Smooth muscle cell (in vitro differentiated cells): Measurements from ENCODE around the gene TRPV2. TPM values are rescaled to one million over a fixed set of nuclear protein-coding genes. Genes with fewer than 3 reads are reported as not detected.

Experiments
- DNase-seq: peaks from one replicate; lab custom pipeline; 2025; ENCODE audit not compliant: unreplicated experiment; lab: John Stamatoyannopoulos, UW
- H2AFZ ChIP-seq: fragments of 200-600 bp; sonication (generic); 2 replicates; pipeline ENCODE4 v1.6.0; 2016; ENCODE audit warnings: antibody characterized with exemption, low read depth, mild to moderate bottlenecking
- H3F3A ChIP-seq: fragments of 200-600 bp; sonication (generic); 2 replicates; pipeline ENCODE4 v1.6.0; 2017; ENCODE audit warnings: antibody characterized with exemption, low read depth
- H3K27ac ChIP-seq: fragments of 200-600 bp; sonication (generic); 2 replicates; pipeline ENCODE4 v1.5.1; 2016; ENCODE audit warnings: low read depth, mild to moderate bottlenecking
- H3K27me3 ChIP-seq: fragments of 200-600 bp; sonication (generic); 2 replicates; pipeline ENCODE4 v1.6.1; 2016; ENCODE audit warnings: low read depth, mild to moderate bottlenecking
- H3K36me3 ChIP-seq: fragments of 200-600 bp; sonication (generic); 2 replicates; pipeline ENCODE4 v1.5.1; 2016; ENCODE audit warnings: low read depth
- H3K4me1 ChIP-seq: fragments of 200-600 bp; sonication (generic); 2 replicates; pipeline ENCODE4 v1.5.1; 2016; ENCODE audit warnings: low read depth
- H3K4me2 ChIP-seq: fragments of 200-600 bp; sonication (generic); 2 replicates; pipeline ENCODE4 v1.6.0; 2016; ENCODE audit warnings: mild to moderate bottlenecking
- H3K4me3 ChIP-seq: fragments of 200-600 bp; sonication (generic); 2 replicates; pipeline ENCODE4 v1.5.1; 2016; ENCODE audit warnings: mild to moderate bottlenecking
- H3K79me2 ChIP-seq: fragments of 200-600 bp; sonication (generic); 2 replicates; pipeline ENCODE4 v1.6.0; 2016; ENCODE audit warnings: low read depth, mild to moderate bottlenecking
- H3K9ac ChIP-seq: fragments of 200-600 bp; sonication (generic); 2 replicates; pipeline ENCODE4 v1.6.0; 2016; ENCODE audit warnings: low read depth
- H3K9me3 ChIP-seq: fragments of 200-600 bp; sonication (generic); replicated peaks from 2 replicates; pipeline ENCODE4 v1.5.1; 2016; ENCODE audit warnings: low read depth
- H4K20me1 ChIP-seq: fragments of 200-600 bp; sonication (generic); 2 replicates; pipeline ENCODE4 v1.6.0; 2016; ENCODE audit warnings: low read depth
- WGBS: methylation state at CpG from one replicate; pipeline ENCODE4 v1.1.7; 2016; ENCODE audit warnings: low lambda C conversion rate; 5-methylcytosine and 5-hydroxymethylcytosine counted together
- polyA plus RNA-seq: library from polyadenylated mRNA; unstranded; fragments of >200 nt; fragmentation: Nextera tagmentation; extraction: Ambion mirVana; gene quantifications from 2 replicates; pipeline ENCODE4 v1.2.1, GENCODE V29; 2016
- total RNA-seq: library from RNA; depleted of rRNA; stranded (reverse); fragments of >200 nt; gene quantifications from 2 replicates; pipeline ENCODE4 v1.2.3, GENCODE V29; 2014
- TF ChIP-seq, protein P1 (sequence below): fragments of 200-600 bp; sonication (generic); IDR thresholded peaks from 2 replicates; pipeline ENCODE4 v1.5.1; 2017; ENCODE audit warnings: borderline replicate concordance, mild to moderate bottlenecking, antibody characterized with exemption; ENCODE audit not compliant: insufficient read depth, poor library complexity, severe bottlenecking

Gene TRPV2
- total and polyA plus RNA-seq, 2 experiments from 2014 or later: 58.0 to 92.9 TPM

GRCh38 chr17:16468428-16468992, 53.1 kb downstream of the TRPV2 start:
- DNase-seq: no peak
- H3K4me2 ChIP-seq: no peak overlapping the region
- H3K9ac ChIP-seq: no peak overlapping the region
- no peaks in the 10 kb centered on the region for H3K9me3 ChIP-seq
- no peaks in the 10 kb centered on the region for H3K36me3 ChIP-seq
- no peaks in the 10 kb centered on the region for H3F3A ChIP-seq
- H3K27ac ChIP-seq: no peak overlapping the region
- TF ChIP-seq, protein P1, sequence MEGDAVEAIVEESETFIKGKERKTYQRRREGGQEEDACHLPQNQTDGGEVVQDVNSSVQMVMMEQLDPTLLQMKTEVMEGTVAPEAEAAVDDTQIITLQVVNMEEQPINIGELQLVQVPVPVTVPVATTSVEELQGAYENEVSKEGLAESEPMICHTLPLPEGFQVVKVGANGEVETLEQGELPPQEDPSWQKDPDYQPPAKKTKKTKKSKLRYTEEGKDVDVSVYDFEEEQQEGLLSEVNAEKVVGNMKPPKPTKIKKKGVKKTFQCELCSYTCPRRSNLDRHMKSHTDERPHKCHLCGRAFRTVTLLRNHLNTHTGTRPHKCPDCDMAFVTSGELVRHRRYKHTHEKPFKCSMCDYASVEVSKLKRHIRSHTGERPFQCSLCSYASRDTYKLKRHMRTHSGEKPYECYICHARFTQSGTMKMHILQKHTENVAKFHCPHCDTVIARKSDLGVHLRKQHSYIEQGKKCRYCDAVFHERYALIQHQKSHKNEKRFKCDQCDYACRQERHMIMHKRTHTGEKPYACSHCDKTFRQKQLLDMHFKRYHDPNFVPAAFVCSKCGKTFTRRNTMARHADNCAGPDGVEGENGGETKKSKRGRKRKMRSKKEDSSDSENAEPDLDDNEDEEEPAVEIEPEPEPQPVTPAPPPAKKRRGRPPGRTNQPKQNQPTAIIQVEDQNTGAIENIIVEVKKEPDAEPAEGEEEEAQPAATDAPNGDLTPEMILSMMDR: no peak
- H3K4me3 ChIP-seq: no peak overlapping the region
- 80% methylated on average over 4 of the region's 4 CpGs for WGBS
- no peaks in the 10 kb centered on the region for H4K20me1 ChIP-seq
- H3K79me2 ChIP-seq: no peaks in the 10 kb centered on the region
- H3K27me3 ChIP-seq: no peaks in the 10 kb centered on the region
- peaks cover 9% of the 10 kb centered on the region for H3K4me1 ChIP-seq
- no peak overlapping the region for H2AFZ ChIP-seq

DNA sequence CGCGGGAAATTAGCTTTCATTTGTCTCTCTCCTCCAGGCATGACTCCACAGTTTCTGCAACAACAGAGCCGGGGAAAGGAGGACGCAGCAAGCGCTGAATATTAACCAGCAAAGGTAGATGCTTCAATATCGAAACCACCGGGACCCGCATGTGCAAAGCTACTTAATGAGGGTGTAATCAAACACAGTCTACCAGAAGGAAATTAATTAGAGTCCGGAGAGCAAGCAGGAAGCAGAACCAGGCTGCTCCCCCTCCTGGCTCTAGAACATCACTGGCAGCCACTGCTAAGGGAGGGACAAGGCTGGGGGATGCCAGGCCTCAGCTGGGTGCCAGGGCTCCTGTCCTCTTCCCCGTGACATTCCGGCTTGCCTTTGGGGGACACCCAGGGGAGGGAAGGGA, 54.9 kb downstream of the TRPV2 start:
- Histone ChIP-seq H3K79me2 (no peaks in the 10 kb centered on the region), H3K36me3 (no peaks in the 10 kb centered on the region), H3K9ac (no peak overlapping the region), H4K20me1 (no peaks in the 10 kb centered on the region), H3K4me1 (peaks cover 15% of the 10 kb centered on the region), H3K27me3 (no peaks in the 10 kb centered on the region), H3K4me2 (no peak overlapping the region), H3K4me3 (no peak overlapping the region), H3F3A (no peaks in the 10 kb centered on the region), H2AFZ (no peak overlapping the region), H3K9me3 (no peaks in the 10 kb centered on the region), H3K27ac (no peak overlapping the region)
- WGBS: 90% methylated on average over 11 of the region's 11 CpGs
- DNase-seq: no peak
- TF ChIP-seq, protein P1: no peak

GRCh38 chr17:16471295-16471694, 55.9 kb downstream of the TRPV2 start:
- Histone ChIP-seq H3F3A (no peaks in the 10 kb centered on the region), H3K27me3 (no peaks in the 10 kb centered on the region), H3K79me2 (no peaks in the 10 kb centered on the region), H3K4me1 (peaks cover 15% of the 10 kb centered on the region), H4K20me1 (no peaks in the 10 kb centered on the region), H3K9me3 (no peaks in the 10 kb centered on the region), H3K27ac (no peak overlapping the region), H3K9ac (no peak overlapping the region), H3K4me2 (no peak overlapping the region), H2AFZ (no peak overlapping the region), H3K4me3 (no peak overlapping the region), H3K36me3 (no peaks in the 10 kb centered on the region)
- TF ChIP-seq, protein P1: no peak
- DNase-seq: no peak
- WGBS: 91% methylated on average over 5 of the region's 5 CpGs

DNA sequence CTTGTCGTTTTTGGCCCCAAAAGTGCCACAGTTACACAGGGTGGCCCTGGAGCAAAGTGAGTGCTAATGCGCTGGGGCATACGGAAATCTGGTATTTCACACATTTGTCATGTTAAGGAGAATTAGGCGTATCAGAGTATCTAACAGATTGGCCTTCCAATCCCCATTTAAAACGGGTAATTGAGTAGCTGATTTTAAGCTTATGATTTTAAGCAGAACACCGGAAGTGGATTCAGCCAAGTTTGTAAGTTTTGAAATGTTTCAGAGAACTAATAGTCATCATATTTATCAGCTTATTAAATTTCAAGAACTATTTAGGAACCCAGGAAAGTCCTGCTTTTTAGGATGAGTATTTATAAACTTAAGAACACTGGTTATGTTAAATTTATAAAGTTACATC, 57.2 kb downstream of the TRPV2 start:
- Histone ChIP-seq H3K79me2 (no peaks in the 10 kb centered on the region), H3K4me2 (no peak overlapping the region), H3F3A (no peaks in the 10 kb centered on the region), H3K27ac (no peak overlapping the region), H2AFZ (no peak overlapping the region), H4K20me1 (no peaks in the 10 kb centered on the region), H3K36me3 (no peaks in the 10 kb centered on the region), H3K4me1 (peaks cover 15% of the 10 kb centered on the region), H3K27me3 (no peaks in the 10 kb centered on the region), H3K9ac (no peak overlapping the region), H3K4me3 (no peak overlapping the region), H3K9me3 (no peaks in the 10 kb centered on the region)
- no peak for DNase-seq
- WGBS: 77% methylated on average over 6 of the region's 6 CpGs
- TF ChIP-seq, protein P1: no peak
